Loucy (cell line): ENCODE data around the gene RBPMS2.

Experiments
- H2AFZ ChIP-seq: fragments of 200-600 bp; sonication (generic); 2 replicates; pipeline ENCODE4 v1.6.0; 2016; ENCODE audit warnings: antibody characterized with exemption, mild to moderate bottlenecking, low read length, moderate library complexity
- H3F3A ChIP-seq: fragments of 200-600 bp; 2 replicates; pipeline ENCODE4 v1.6.0; 2016; ENCODE audit warnings: antibody characterized with exemption, low read depth, mild to moderate bottlenecking
- H3K27me3 ChIP-seq: fragments of 200-600 bp; sonication (generic); 2 replicates; pipeline ENCODE4 v1.6.1; 2014; ENCODE audit warnings: low read length, mild to moderate bottlenecking; ENCODE audit not compliant: insufficient read depth, poor library complexity, severe bottlenecking
- H3K36me3 ChIP-seq: fragments of 200-600 bp; sonication (generic); 2 replicates; pipeline ENCODE4 v1.6.1; 2016; ENCODE audit warnings: low read length; ENCODE audit not compliant: insufficient read depth
- H3K4me1 ChIP-seq: fragments of 200-600 bp; sonication (generic); 2 replicates; pipeline ENCODE4 v1.5.1; 2014; ENCODE audit warnings: low read length, mild to moderate bottlenecking; ENCODE audit not compliant: insufficient read depth, poor library complexity, severe bottlenecking
- H3K4me2 ChIP-seq: fragments of 200-600 bp; sonication (generic); 2 replicates; pipeline ENCODE4 v1.6.0; 2014; ENCODE audit warnings: antibody characterized with exemption, low read length, low read depth, mild to moderate bottlenecking; ENCODE audit not compliant: poor library complexity, severe bottlenecking
- H3K4me3 ChIP-seq: fragments of 200-600 bp; sonication (generic); 2 replicates; pipeline ENCODE4 v1.5.1; 2014; ENCODE audit warnings: low read length, mild to moderate bottlenecking, mixed read lengths; ENCODE audit not compliant: poor library complexity, severe bottlenecking
- H3K79me2 ChIP-seq: fragments of 200-600 bp; sonication (generic); 2 replicates; pipeline ENCODE4 v1.6.1; 2014; ENCODE audit warnings: low read length; ENCODE audit not compliant: insufficient read depth
- H3K9ac ChIP-seq: fragments of 200-600 bp; sonication (generic); 2 replicates; pipeline ENCODE4 v1.6.0; 2014; ENCODE audit warnings: mild to moderate bottlenecking, low read depth, low read length, moderate library complexity; ENCODE audit not compliant: poor library complexity, severe bottlenecking
- H3K9me2 ChIP-seq: fragments of 200-600 bp; sonication (generic); replicated peaks from 2 replicates; pipeline ENCODE4 v1.6.1; 2016; ENCODE audit warnings: low read depth, low read length, mixed read lengths
- H3K9me3 ChIP-seq: fragments of 200-600 bp; sonication (generic); 2 replicates; pipeline ENCODE4 v1.6.1; 2014; ENCODE audit warnings: mild to moderate bottlenecking, antibody characterized with exemption, low read length, low read depth; ENCODE audit not compliant: insufficient read depth
- H4K20me1 ChIP-seq: fragments of 200-600 bp; sonication (generic); 2 replicates; pipeline ENCODE4 v1.6.0; 2014; ENCODE audit warnings: antibody characterized with exemption, low read length, mild to moderate bottlenecking; ENCODE audit not compliant: insufficient read depth, poor library complexity, severe bottlenecking
- CTCF ChIP-seq: fragments of 200-600 bp; sonication (generic); conservative IDR thresholded peaks from 2 replicates; pipeline ENCODE4 v1.5.1; 2014; ENCODE audit warnings: mild to moderate bottlenecking, antibody characterized with exemption, low read length
- EZH2phosphoT487 ChIP-seq: fragments of 200-600 bp; IDR thresholded peaks from 2 replicates; pipeline ENCODE4 v1.6.1; 2018; ENCODE audit warnings: antibody characterized with exemption, mild to moderate bottlenecking, moderate library complexity, borderline replicate concordance

Gene RBPMS2

DNA sequence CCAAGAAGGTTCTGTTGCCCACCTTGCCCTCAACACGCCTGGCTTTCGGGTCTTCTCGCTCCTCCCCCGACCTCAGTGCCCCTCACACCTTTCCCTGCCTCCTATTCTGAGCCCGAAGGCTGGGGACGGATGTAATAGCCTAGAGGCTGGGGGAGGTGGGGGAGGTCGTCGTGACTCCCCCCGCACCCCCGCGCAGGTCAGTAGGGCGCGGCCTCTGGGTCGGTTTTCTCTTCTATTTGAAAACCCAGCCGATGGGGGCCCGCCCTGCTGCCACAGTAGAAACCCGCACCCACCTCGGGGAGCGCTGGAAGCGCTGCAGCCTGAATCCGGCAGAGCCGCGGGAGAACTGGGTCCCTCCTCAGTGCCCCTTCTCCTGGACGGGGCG, 1.0 kb upstream of the RBPMS2 start:
- H3K9ac ChIP-seq = no peak overlapping the region
- H3K79me2 ChIP-seq = no peaks in the 10 kb centered on the region
- H3K27me3 ChIP-seq = no peaks in the 10 kb centered on the region
- peak overlapping the region; percentile 87 for H3K4me2 ChIP-seq
- no peaks in the 10 kb centered on the region for H3K9me2 ChIP-seq
- H4K20me1 ChIP-seq = no peaks in the 10 kb centered on the region
- no peak overlapping the region for H2AFZ ChIP-seq
- no peaks in the 10 kb centered on the region for H3F3A ChIP-seq
- no peaks in the 10 kb centered on the region for H3K36me3 ChIP-seq
- no peaks in the 10 kb centered on the region for H3K9me3 ChIP-seq
- TF ChIP-seq CTCF = no peak
- no peak for TF ChIP-seq EZH2phosphoT487
- peaks cover 8% of the 10 kb centered on the region for H3K4me1 ChIP-seq
- peak overlapping the region; percentile 85 for H3K4me3 ChIP-seq

DNA sequence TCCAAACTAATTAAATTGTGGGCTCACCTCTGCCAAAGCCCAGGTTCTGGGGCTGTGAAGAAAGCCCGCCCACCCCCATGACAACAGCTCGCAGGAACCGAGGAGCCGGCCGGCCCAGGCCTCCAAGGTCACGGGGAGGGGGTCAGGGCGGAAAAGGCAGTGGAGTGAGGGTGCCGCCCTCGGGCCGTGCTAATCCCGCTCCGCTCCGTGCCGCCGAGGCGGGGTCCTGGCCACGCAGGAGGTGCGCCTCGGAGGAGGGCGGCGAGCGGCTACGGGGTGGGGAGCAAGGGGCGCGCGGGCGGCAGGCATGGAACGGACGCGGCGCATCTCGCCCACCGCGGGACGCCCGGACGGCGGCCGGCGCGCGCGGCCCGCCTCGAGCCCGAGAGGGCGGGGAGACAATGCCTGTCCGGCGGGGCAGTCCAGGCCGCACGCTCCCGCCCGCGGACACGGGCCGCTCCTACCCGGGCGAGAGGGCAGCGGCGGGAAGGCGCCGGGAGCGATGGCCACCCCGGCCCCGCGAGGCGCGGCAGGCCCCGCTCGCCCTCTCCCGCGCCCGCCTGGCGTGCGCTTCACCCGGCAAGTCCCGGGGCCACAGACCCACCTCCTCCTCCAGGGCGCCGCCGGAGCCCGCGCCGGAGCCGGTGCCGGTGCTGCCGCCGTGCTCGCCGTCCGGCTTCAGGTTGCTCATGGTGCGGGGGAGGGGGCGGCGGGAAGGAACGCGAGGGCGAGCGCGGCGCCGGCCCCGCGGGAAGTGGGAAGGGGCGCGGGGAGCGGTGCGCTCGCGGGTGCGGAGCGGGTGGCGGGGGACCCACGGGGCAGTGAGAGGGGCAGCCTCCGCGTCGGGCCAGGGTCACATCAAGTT, 528 bp downstream of the RBPMS2 start:
- Histone ChIP-seq H3K27me3 (no peaks in the 10 kb centered on the region), H3K9me2 (no peaks in the 10 kb centered on the region), H3K9ac (no peak overlapping the region)

DNA sequence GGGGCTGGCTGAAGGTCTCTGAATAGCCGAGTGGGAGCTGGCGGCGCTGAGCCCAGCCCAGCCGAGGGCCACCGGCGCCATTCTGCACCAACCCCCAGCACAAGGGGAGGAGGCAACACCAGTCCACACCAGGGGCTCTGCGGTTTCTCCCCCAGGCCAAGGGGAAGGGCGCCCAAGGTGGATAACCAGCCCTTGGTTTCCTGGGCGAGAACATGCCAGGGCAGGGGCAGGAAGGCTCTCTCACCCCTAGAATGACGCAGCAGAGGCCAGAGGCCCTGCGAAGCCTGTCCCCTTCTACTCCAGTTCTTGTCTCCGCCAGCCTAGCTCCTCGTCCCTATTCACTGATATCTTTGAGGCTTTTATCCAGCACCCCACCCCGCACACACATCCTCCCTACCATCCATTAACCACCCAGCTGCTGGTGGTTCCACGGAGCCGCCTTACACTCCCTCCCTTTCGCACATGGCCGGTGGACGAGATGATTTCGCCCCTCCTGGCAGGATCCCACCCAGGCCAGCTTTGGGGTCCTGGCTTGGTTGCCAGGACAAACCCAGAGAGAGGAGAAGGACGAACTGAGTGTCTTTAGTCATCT, 1.3 kb downstream of the RBPMS2 start:
- H3K9me2 ChIP-seq = no peaks in the 10 kb centered on the region
- H3F3A ChIP-seq = no peaks in the 10 kb centered on the region
- peaks cover 8% of the 10 kb centered on the region for H3K4me1 ChIP-seq
- no peak overlapping the region for H3K9ac ChIP-seq
- H3K27me3 ChIP-seq = no peaks in the 10 kb centered on the region
- no peak overlapping the region for H3K4me2 ChIP-seq
- H3K36me3 ChIP-seq = no peaks in the 10 kb centered on the region
- H3K4me3 ChIP-seq = no peak overlapping the region
- H3K79me2 ChIP-seq = no peaks in the 10 kb centered on the region
- H4K20me1 ChIP-seq = no peaks in the 10 kb centered on the region
- H2AFZ ChIP-seq = no peak overlapping the region
- no peaks in the 10 kb centered on the region for H3K9me3 ChIP-seq
- TF ChIP-seq EZH2phosphoT487 (no peak), CTCF (no peak)

More for the DNA sequence above, 528 bp downstream of the RBPMS2 start:
- Histone ChIP-seq H3K4me2 (no peak overlapping the region), H2AFZ (no peak overlapping the region), H3K9me3 (no peaks in the 10 kb centered on the region), H3K36me3 (no peaks in the 10 kb centered on the region), H3F3A (no peaks in the 10 kb centered on the region), H3K79me2 (no peaks in the 10 kb centered on the region), H3K4me1 (peaks cover 8% of the 10 kb centered on the region), H4K20me1 (no peaks in the 10 kb centered on the region), H3K4me3 (no peak overlapping the region)
- no peak for TF ChIP-seq CTCF
- TF ChIP-seq EZH2phosphoT487 = no peak
